ENCODE results near the gene RETREG1.

DNA sequence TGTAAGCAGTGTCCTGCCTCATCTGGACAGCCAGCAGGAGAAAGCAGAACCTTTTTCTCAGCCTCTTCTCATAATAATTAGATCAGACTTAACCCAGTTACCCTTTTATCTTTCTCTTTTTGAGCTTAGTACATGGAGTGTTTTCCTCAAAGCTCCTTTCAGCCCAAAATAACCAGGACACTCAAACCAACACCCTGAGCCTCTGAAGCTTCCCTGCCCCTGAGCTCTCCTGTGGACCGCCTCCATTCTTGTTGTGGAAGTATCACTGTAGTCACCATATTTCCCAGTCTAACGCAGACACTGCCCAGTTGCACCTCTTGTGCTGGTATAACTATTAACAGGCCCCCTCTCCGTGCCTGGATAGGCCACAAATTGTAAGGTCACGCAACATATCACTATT lies 97.4 kb downstream of the RETREG1 start:
- TF ChIP-seq, protein P1, sequence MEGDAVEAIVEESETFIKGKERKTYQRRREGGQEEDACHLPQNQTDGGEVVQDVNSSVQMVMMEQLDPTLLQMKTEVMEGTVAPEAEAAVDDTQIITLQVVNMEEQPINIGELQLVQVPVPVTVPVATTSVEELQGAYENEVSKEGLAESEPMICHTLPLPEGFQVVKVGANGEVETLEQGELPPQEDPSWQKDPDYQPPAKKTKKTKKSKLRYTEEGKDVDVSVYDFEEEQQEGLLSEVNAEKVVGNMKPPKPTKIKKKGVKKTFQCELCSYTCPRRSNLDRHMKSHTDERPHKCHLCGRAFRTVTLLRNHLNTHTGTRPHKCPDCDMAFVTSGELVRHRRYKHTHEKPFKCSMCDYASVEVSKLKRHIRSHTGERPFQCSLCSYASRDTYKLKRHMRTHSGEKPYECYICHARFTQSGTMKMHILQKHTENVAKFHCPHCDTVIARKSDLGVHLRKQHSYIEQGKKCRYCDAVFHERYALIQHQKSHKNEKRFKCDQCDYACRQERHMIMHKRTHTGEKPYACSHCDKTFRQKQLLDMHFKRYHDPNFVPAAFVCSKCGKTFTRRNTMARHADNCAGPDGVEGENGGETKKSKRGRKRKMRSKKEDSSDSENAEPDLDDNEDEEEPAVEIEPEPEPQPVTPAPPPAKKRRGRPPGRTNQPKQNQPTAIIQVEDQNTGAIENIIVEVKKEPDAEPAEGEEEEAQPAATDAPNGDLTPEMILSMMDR (conservative IDR thresholded peaks at IDR 0.05), result no peak
- TF ChIP-seq ZFX (IDR thresholded peaks at IDR 0.05), result no peak

Measured in C4-2B (cell line).